Hematopoietic multipotent progenitor cell treated with erythropoietin and hydrocortisone succinate and interleukin-3 and kit ligand, for 4 days (in vitro differentiated cells): Measurements from ENCODE around the gene ALG10.
"Not testable (repeated sequence)": the region's sequence is repeated elsewhere in the genome, so short reads cannot be mapped to it uniquely, and the experiment has no call there.

Experiments used
- DNase-seq: peaks from one replicate; pipeline ENCODE4 v3.0.0-alpha.2; 2015

Gene ALG10, protein sequence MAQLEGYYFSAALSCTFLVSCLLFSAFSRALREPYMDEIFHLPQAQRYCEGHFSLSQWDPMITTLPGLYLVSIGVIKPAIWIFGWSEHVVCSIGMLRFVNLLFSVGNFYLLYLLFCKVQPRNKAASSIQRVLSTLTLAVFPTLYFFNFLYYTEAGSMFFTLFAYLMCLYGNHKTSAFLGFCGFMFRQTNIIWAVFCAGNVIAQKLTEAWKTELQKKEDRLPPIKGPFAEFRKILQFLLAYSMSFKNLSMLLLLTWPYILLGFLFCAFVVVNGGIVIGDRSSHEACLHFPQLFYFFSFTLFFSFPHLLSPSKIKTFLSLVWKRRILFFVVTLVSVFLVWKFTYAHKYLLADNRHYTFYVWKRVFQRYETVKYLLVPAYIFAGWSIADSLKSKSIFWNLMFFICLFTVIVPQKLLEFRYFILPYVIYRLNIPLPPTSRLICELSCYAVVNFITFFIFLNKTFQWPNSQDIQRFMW

GRCh38 chr12:34022079-34022830 lies at the start of gene ALG10:
ALG10 (plus strand) TSS chr12:34022496; CDS start chr12:34022600, 104 bp downstream.
- peak; percentile 99 for DNase-seq

- not testable (repeated sequence) for DNase-seq
Measured at GRCh38 chr12:33972884-33973283, 49.4 kb upstream of the ALG10 start.

- DNase-seq, result no peak
Measured at GRCh38 chr12:33977887-33978286, 44.4 kb upstream of the ALG10 start.

DNA sequence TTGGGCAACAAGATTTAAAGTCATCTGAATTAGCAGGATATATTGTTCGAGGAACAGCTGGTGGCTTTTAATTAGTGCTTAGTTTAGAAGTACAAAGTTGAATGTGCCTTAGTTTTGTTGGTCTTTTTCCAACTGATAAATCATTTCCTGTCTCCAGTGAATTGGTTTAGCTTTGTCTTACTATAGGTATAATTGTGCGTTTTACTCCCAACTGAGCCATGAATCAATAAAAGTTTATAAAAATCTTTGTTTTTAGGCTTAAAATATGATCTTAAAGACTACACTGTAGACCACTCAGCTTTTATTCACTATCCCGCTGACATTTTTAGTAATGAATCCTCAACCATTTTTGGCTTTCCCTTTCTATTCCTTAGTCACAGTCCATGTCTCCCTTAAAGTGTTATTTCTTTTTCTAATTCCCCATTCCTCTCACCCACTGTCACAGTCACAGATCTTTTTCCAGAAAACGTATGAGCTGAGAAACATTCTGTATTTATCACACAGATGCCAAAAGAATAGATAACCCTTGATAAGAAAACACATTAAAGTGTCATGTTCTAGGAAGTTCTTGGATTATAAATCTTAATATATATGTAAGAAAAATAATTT lies 34.0 kb upstream of the ALG10 start:
- no peak for DNase-seq

DNA sequence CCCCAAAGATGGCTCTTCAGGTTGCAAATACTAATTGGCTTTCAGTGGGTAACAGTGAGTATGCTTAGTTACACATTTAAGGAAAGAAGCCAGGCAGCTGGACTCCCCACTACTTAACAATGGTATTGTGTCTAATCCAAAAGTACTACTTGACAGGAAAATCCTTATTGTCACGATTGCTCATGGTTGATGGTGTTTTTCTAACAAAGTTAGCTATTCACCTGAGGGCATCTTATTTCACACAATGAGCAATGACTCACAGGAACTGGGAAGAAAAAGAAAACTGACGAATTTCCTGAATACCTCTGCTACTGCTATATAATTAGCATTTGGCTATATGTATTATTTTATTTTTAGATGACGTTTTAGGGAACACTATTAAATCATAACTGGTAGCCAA lies 33.4 kb upstream of the ALG10 start:
- DNase-seq, result no peak

GRCh38 chr12:33994857-33995808 lies 27.2 kb upstream of the ALG10 start:
- DNase-seq, result no peak

DNA sequence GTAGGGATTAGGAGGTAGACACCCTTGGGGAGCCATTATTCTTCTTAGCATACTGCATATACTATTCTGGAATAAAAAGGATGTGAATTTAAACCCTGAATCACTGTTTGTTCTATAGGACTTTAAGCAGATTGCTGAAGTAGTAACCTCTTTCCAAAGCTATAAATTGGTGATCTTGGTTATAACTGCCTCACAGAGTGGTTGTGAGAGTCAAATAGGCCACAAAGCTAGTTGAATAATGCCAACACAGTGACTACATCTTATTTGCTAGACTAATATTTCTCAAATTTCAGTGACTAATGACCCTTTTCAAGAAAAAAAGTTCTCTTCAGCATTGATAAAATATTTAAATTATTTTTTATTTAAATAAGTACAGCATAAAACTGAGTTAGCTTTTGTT lies 13.5 kb upstream of the ALG10 start:
- DNase-seq, result not testable (repeated sequence)

DNA sequence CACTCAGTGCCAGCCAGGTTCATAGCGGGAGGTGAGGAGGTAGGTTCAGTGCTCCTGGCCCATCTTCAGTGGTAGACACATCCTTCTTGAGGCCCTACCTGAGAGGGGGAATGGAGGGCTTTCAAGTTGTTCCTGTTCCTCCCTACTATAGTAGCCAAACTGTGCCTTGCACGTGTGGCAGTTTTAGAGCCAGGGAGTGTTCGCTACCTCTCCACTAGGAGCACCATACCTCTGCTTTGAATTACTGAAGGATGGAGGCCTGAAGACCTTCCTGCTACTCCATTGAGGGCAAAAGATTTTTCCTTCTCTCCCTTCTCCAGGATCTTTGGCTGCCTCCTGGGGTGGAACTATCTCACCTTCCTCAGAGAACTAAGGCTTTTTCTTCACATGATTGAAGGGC lies 5.9 kb upstream of the ALG10 start:
- no peak for DNase-seq

- DNase-seq, result peak; percentile 37
Measured at GRCh38 chr12:34021071-34021470, 1.2 kb upstream of the ALG10 start.

DNA sequence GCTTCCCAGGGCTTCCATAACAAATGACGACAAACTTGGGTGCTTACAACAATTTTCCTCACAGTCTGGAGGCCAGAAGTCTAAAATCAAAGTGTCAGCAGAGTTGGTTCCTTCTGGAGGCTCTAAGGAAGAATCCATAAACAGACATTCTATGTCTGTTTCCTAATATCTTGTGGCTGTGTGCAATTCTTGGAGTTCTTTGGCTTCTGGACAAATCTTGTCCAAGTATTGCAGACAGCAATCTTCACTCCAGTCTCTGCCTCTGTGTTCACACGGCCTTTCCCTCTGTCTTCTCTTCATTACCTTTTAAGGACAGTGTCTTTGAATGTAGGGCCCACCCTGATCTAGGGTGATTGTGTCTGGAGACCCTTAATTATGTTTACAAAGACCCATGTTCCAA lies 5.4 kb downstream of the ALG10 start:
- DNase-seq, result not testable (repeated sequence)

DNA sequence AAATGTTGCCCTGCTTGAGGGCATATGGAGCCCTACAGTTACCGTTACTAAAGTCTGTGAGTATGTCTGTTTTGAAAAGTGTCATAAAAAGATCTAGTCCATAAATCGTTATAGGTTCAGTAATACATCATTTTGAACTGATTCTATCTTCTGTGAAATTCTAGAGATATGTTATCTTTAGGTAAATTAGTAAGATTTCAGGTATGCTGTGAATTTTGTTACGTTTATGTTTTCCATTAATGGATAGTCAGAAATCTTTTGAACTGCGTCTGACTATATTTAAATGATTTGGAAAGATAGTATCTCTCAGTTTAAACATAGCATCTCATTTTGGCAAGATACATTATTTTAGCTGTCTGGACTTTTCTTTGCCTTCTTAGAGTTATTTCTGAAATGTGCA lies 8.3 kb downstream of the ALG10 start:
- DNase-seq, result no peak

GRCh38 chr12:34033628-34034296 lies 11.5 kb downstream of the ALG10 start:
- DNase-seq, result peak; percentile 74

DNA sequence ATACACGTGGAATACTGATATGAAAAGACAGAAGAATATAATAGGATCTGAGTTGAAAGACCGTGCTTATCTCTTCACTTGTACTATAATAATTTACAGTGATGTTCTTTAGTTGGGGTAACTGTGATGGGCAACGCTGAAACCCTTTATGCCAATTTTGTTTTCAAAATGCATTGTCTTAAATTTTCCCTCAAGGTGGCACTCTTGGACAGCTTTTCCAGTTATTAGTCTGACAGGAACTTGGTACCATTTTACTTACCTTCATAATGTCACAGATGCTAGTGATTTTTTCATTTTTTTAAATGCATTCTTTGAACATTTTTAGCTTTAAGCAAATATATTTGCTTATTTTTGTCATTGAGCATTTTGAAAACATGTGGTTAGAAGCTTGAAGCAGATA lies 16.1 kb downstream of the ALG10 start:
- peak; percentile 55 for DNase-seq

DNA sequence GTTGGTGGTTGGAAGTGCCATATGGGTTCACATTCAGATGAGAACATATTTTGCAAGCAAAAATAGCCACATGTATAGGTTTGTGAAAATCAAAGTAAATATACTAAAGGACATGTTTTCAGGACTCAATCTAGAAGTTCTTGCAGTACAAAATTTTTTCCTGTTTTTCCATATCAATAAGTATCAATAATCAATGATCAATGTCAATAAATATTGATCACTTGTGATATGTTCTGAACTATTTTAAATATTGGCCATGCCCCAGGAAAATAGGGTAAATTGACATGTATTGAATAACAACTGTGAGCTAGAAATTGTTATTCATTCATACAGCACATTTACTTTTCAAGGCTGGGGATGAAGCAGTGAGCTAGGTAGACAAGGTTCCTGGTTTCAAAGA lies 24.3 kb downstream of the ALG10 start:
- DNase-seq, result no peak

- DNase-seq, result not testable (repeated sequence)
Measured at GRCh38 chr12:34047855-34048254, 25.6 kb downstream of the ALG10 start.

DNA sequence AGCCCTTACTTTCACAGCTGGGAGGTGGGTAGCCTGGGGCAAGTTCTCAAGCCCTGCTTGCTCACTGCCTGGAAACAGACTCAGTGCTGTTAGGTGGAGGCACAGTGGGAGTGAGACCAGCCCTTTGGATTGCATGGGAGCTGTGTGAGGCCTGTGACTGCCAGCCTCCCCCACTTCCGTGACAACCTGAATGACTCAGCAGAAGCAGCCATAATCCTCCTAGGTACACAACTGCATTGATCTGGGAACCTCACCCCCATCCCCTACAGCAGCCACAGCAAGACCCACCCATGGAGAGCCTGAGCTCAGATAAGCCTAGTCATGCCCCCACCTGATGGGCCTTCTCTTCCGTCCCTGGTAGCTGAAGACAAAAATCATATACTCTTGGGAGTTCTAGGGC lies 26.4 kb downstream of the ALG10 start:
- DNase-seq, result no peak

GRCh38 chr12:34051486-34051885 lies 29.2 kb downstream of the ALG10 start:
- DNase-seq, result peak; percentile 24

GRCh38 chr12:34054938-34055337 lies 32.6 kb downstream of the ALG10 start:
- no peak for DNase-seq
